Inflammatory macrophage treated with lipopolysaccharide for 4 hours (primary cell): Measurements from ENCODE around the gene DEFB127.
A peak's percentile ranks its signal among the peaks of the same experiment; 100 is the strongest.
"Not testable (repeated sequence)": the region's sequence is repeated elsewhere in the genome, so short reads cannot be mapped to it uniquely, and the experiment has no call there.

Source experiments
- DNase-seq: peaks from one replicate; pipeline ENCODE4 v3.0.0-alpha.2; 2020

Gene DEFB127, protein sequence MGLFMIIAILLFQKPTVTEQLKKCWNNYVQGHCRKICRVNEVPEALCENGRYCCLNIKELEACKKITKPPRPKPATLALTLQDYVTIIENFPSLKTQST

GRCh38 chr20:157154-157553 lies at the start of gene DEFB127:
Gene DEFB127, plus strand, starts transcription at chr20:157454. Its CDS starts 91 bp downstream, at chr20:157545.
- no peak for DNase-seq

GRCh38 chr20:112396-112795 lies 44.9 kb upstream of the DEFB127 start:
- no peak for DNase-seq

DNA sequence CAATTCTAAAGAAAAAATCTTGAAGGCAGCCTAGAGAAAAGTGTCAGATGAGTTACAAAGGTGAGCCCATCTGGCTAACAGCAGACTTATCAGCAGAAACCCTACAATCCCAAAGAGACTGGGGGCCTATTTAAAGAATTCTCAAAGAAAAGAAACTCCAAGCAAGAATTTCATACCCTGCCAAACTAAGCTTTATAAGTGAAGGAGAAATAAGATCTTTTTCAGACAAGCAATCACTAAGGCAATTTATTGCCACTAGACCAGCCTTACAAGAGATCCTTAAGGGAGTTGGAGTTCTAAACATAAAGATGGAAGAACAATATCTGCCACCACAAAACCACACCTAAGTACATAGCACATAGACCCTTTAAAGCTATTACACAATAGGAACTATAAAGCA lies 39.7 kb upstream of the DEFB127 start:
- DNase-seq: no peak

DNA sequence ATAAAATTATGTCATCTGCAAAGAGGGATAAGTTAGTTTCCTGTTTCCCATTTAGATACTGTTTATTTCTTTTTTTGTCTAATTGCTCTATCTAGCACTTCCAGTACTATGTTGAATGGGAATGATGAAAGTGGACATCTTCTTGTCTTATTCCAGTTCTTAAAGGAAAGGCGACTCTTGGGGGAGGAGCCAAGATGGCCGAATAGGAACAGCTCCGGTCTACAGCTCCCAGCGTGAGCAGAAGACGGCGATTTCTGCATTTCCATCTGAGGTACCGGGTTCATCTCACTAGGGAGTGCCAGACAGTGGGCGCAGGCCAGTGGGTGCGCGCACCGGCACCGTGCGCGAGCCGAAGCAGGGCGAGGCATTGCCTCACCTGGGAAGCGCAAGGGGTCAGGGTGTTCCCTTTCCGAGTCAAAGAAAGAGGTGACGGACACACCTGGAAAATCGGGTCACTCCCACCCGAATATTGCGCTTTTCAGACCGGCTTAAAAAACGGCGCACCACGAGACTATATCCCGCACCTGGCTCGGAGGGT lies 27.4 kb upstream of the DEFB127 start:
- DNase-seq: not testable (repeated sequence)

- peak; percentile 4 for DNase-seq
Measured at GRCh38 chr20:137668-138490, 19.4 kb upstream of the DEFB127 start.

DNA sequence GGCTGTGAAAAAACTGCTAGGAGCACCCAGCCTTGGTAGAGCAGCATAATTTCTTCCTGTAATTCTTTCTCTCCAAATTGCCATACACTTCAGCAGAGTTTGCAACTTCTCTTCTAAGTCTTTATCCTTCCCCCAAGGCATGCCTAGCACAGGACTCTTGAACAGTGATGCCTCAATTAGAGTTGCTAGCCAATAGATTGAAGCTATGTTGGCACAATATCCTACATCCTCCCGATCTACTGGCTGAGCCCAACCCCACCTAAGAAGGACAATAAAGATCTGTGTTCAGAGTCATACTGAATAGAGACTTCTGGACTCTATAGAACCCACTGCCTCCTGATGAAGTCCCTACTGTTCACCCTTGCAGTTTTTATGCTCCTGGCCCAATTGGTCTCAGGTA lies 15.0 kb upstream of the DEFB127 start, which contains the start of gene DEFB126:
Gene DEFB126 (plus strand): TSS at position 301 of the 400 bp plus-strand sequence. CDS start 39 bp downstream, at position 340.
- no peak for DNase-seq

DNA sequence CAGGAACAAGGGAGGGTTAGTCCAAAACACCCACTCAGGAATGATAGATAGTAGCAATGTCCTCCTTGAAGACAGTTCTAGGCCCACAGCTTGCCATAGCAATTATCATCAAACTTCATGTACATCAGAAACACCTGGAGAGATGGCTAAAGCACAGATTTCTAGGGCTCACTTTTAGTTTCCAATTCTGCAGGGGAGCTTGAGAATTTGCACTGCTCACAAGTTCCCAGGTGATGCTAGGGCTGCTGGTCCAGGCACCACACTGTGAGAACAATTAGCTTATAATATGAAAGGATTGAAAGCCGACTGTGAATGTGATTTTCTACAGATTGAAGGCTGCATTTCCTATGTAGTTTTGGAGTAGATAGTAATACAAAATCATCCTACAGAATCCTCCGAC lies 11.4 kb upstream of the DEFB127 start:
- no peak for DNase-seq

- DNase-seq: no peak
Measured at GRCh38 chr20:152131-152530, 5.1 kb upstream of the DEFB127 start.

DNA sequence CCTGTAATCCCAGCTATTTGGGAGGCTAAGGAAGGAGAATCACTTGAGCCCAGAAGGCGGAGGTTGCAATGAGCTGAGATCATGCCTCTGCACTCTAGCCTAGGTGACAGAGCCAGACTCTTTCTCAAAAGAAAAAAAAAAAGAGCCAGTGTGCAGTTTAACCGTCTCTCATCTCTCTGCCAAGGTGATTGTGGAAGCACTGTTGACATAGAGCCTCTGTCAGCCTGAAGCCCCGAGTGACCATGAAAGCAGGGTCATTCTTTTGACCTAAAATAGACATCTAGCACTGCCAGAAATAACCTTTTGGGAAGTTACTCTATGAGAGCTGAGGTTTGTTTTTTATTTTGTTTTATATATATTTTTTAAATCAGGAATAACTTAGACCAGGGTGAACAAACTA lies 7.4 kb downstream of the DEFB127 start:
- no peak for DNase-seq

DNA sequence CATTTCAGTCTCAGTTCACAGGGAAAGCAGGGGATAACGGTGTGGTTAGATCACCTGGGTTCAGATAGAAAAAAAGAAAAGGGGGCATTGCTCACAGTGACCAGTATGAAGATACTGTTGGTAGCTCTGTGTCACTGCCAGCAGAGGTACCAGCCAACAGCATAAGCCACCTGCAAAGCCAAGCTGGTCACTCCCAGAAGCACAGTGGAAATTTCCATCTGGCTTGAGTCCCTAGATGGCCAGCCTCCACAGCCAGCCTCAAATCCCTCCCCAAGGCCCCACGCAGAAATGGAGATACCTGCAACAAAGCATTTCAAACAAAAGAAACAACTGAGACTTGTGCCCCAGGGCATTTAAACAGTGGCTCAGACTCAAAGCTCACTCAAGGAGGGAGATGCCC lies 11.6 kb downstream of the DEFB127 start:
- no peak for DNase-seq

DNA sequence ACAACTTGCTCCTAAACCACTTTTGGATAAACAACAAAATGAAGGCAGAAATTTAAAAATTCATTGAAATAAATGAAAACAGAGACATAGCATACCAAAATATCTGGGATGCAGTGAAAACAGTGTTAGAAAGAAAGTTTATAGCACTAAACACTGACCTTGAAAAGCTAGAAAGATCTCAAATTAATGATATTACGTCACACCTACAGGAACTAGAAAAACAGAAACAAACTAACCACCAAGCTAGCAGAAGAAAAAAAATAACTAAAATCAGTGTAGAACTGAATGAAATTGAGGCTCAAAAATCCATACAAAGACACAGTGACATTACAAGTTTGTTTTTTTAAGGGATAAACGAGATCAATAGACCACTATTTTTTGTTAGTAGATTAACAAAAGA lies 27.0 kb downstream of the DEFB127 start:
- DNase-seq: no peak

GRCh38 chr20:187733-188132 lies 30.5 kb downstream of the DEFB127 start:
- DNase-seq: no peak

DNA sequence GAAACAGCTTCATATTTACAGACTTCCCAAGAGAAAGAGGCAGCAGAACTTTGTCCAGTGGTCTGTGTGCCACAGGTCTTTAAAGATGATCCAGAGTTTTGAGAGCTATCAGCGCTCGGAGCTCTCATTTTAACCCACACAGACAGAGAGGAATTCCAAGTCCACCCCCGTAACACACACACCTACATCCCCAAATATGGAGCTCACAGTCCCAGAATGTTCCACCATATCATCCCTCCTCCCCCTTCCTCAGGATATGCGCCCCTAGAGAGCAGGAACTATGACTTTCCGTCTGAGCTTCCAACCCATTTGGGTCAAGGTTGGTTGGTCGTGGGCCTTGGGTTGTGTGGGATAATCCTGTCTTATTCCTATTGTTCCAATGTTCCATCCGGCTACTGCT lies 32.4 kb downstream of the DEFB127 start, which contains the start of gene DEFB128:
Gene DEFB128 (minus strand): TSS at position 101 of the 400 bp plus-strand sequence. CDS start 88 bp downstream, at position 13.
- DNase-seq: no peak

GRCh38 chr20:198225-198624 lies 41.0 kb downstream of the DEFB127 start:
- no peak for DNase-seq

GRCh38 chr20:199996-200395 lies 42.7 kb downstream of the DEFB127 start:
- DNase-seq: no peak

DNA sequence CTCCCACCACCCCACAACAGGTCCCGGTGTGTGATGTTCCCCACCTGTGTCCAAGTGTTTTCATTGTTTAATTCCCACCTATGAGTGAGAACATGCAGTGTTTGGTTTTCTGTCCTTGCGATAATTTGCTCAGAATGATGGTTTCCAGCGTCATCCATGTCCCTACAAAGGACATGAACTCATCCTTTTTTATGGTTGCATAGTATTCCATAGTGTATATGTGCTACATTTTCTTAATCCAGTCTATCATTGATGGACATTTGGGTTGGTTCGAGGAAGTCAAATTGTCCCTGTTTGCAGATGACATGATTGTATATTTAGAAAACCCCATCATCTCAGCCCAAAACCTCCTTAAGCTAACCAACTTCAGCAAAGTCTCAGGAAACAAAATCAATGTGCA lies 46.4 kb downstream of the DEFB127 start:
- not testable (repeated sequence) for DNase-seq
